WTC11 (cell line): Measurements from ENCODE around the gene CCDC3. TPM values are rescaled to one million over a fixed set of nuclear protein-coding genes. Genes with fewer than 3 reads are reported as not detected.

Experiments
- ATAC-seq: fragments of 200-7000 bp; cut with Tn5 transposase; 2 replicates; pipeline ENCODE4 v1.10.0; 2021; ENCODE audit warnings: mild to moderate bottlenecking, moderate library complexity
- CTCF ChIA-PET: fragments of 300-600 bp; sonication (Branson Sonifier 250); formaldehyde crosslinking; loops from one replicate; lab custom pipeline; 2021; ENCODE audit warnings: antibody characterized with exemption; lab: Charles Lee
- POLR2A ChIA-PET: fragments of 350-600 bp; sonication (Branson Sonifier 250); formaldehyde crosslinking; loops from one replicate; lab custom pipeline; 2021; ENCODE audit warnings: antibody characterized with exemption; lab: Charles Lee
- DNase-seq: peaks from one replicate; pipeline ENCODE4 v3.0.0; 2021; ENCODE audit warnings: low spot score
- H3K27ac Mint-ChIP-seq: 2 replicates; pipeline ENCODE4 v1.8.0; 2021; ENCODE audit warnings: mixed read lengths
- H3K27me3 Mint-ChIP-seq: 2 replicates; pipeline ENCODE4 v1.8.0; 2021; ENCODE audit warnings: low read depth, mild to moderate bottlenecking, moderate library complexity, mixed read lengths
- H3K36me3 Mint-ChIP-seq: 2 replicates; pipeline ENCODE4 v1.8.0; 2021; ENCODE audit warnings: mixed read lengths
- H3K4me1 Mint-ChIP-seq: 2 replicates; pipeline ENCODE4 v1.8.0; 2022; ENCODE audit warnings: mixed read lengths
- H3K4me3 Mint-ChIP-seq: 2 replicates; pipeline ENCODE4 v1.8.0; 2021; ENCODE audit warnings: mild to moderate bottlenecking, moderate library complexity, mixed read lengths
- H3K9me3 Mint-ChIP-seq: 2 replicates; pipeline ENCODE4 v1.8.0; 2021; ENCODE audit warnings: mixed read lengths
- ATF1 ChIP-seq: sonication (generic); formaldehyde crosslinking; IDR thresholded peaks from 2 replicates; pipeline ENCODE4 v1.8.1; 2023; ENCODE audit warnings: mild to moderate bottlenecking, moderate library complexity, missing genetic modification reagents
- CDX4 ChIP-seq: fragments of 250-450 bp; sonication (Bioruptor Pico); IDR thresholded peaks from 2 replicates; pipeline ENCODE4 v1.9.0; 2021; ENCODE audit warnings: moderate library complexity, mild to moderate bottlenecking, inconsistent platforms, borderline replicate concordance
- CTCF ChIP-seq: fragments of 200-600 bp; IDR thresholded peaks from 2 replicates; pipeline ENCODE4 v1.8.0; 2022; ENCODE audit warnings: antibody characterized with exemption
- ELF4 ChIP-seq: sonication (generic); formaldehyde crosslinking; IDR thresholded peaks from 2 replicates; pipeline ENCODE4 v1.8.1; 2022; ENCODE audit warnings: low read depth, mild to moderate bottlenecking, moderate library complexity, missing genetic modification reagents
- FOXK1 ChIP-seq: sonication (generic); formaldehyde crosslinking; IDR thresholded peaks from 2 replicates; pipeline ENCODE4 v1.8.0; 2022; ENCODE audit warnings: mild to moderate bottlenecking, moderate library complexity, missing genetic modification reagents
- FOXP1 ChIP-seq: sonication (generic); formaldehyde crosslinking; IDR thresholded peaks from 2 replicates; pipeline ENCODE4 v1.8.0; 2022; ENCODE audit warnings: missing genetic modification reagents, mild to moderate bottlenecking, moderate library complexity, borderline replicate concordance
- HMGA2 ChIP-seq: fragments of 250-450 bp; sonication (Bioruptor Pico); IDR thresholded peaks from 2 replicates; pipeline ENCODE4 v1.4.0; 2021; ENCODE audit warnings: mild to moderate bottlenecking, moderate library complexity
- IRF1 ChIP-seq: sonication (generic); formaldehyde crosslinking; IDR thresholded peaks from 2 replicates; pipeline ENCODE4 v1.8.0; 2023; ENCODE audit warnings: missing genetic modification reagents
- IRF2 ChIP-seq: sonication (generic); formaldehyde crosslinking; IDR thresholded peaks from 2 replicates; pipeline ENCODE4 v1.8.0; 2022; ENCODE audit warnings: low read depth, missing genetic modification reagents, borderline replicate concordance
- NFYB ChIP-seq: sonication (generic); formaldehyde crosslinking; conservative IDR thresholded peaks from 2 replicates; pipeline ENCODE4 v1.8.0; 2022; ENCODE audit warnings: low read depth, missing genetic modification reagents
- SMAD3 ChIP-seq: sonication (generic); formaldehyde crosslinking; IDR thresholded peaks from 2 replicates; pipeline ENCODE4 v1.8.0; 2022; ENCODE audit warnings: missing genetic modification reagents, mild to moderate bottlenecking, borderline replicate concordance
- TEAD4 ChIP-seq: sonication (generic); formaldehyde crosslinking; IDR thresholded peaks from 2 replicates; pipeline ENCODE4 v1.8.0; 2022; ENCODE audit warnings: mild to moderate bottlenecking, missing genetic modification reagents
- ZBTB21 ChIP-seq: sonication (generic); formaldehyde crosslinking; IDR thresholded peaks from 2 replicates; pipeline ENCODE4 v1.8.1; 2023; ENCODE audit warnings: mild to moderate bottlenecking, missing genetic modification reagents, borderline replicate concordance
- ZBTB43 ChIP-seq: sonication (generic); formaldehyde crosslinking; IDR thresholded peaks from 2 replicates; pipeline ENCODE4 v1.8.1; 2023; ENCODE audit warnings: mild to moderate bottlenecking, missing genetic modification reagents
- ZNF138 ChIP-seq: sonication (generic); formaldehyde crosslinking; conservative IDR thresholded peaks from 2 replicates; pipeline ENCODE4 v1.8.1; 2022; ENCODE audit warnings: mild to moderate bottlenecking, moderate library complexity, missing genetic modification reagents
- total RNA-seq: library from RNA; stranded (reverse); gene quantifications from 3 replicates; pipeline ENCODE4 v1.2.3, GENCODE V29; 2021
- TF ChIP-seq, protein P1 (sequence below): sonication (generic); formaldehyde crosslinking; IDR thresholded peaks from 2 replicates; pipeline ENCODE4 v1.8.1; 2023; ENCODE audit warnings: mild to moderate bottlenecking, missing genetic modification reagents, moderate library complexity
- TF ChIP-seq, protein P2 (sequence below): fragments of 250-450 bp; sonication (Bioruptor Pico); IDR thresholded peaks from 2 replicates; pipeline ENCODE4 v1.9.0; 2021; ENCODE audit warnings: mild to moderate bottlenecking
- TF ChIP-seq, protein P3 (sequence below): fragments of 250-450 bp; sonication (Bioruptor Pico); IDR thresholded peaks from 2 replicates; pipeline ENCODE4 v2.1.2; 2022; ENCODE audit warnings: mild to moderate bottlenecking, moderate library complexity

Gene CCDC3
- total RNA-seq, 1 experiment from 2014 or later, result 3.5 TPM

GRCh38 chr10:12902851-12903358 is 98.6 kb downstream of the CCDC3 start (continued):
- TF ChIP-seq ZBTB43 (CRISPR knock-in tag) (no peak), FOXK1 (no peak), IRF1 (no peak), SMAD3 (CRISPR knock-in tag) (no peak), ZNF138 (CRISPR knock-in tag) (no peak), FOXP1 (no peak)
- TF ChIP-seq, protein P1, sequence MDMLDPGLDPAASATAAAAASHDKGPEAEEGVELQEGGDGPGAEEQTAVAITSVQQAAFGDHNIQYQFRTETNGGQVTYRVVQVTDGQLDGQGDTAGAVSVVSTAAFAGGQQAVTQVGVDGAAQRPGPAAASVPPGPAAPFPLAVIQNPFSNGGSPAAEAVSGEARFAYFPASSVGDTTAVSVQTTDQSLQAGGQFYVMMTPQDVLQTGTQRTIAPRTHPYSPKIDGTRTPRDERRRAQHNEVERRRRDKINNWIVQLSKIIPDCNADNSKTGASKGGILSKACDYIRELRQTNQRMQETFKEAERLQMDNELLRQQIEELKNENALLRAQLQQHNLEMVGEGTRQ, result no peak

DNA sequence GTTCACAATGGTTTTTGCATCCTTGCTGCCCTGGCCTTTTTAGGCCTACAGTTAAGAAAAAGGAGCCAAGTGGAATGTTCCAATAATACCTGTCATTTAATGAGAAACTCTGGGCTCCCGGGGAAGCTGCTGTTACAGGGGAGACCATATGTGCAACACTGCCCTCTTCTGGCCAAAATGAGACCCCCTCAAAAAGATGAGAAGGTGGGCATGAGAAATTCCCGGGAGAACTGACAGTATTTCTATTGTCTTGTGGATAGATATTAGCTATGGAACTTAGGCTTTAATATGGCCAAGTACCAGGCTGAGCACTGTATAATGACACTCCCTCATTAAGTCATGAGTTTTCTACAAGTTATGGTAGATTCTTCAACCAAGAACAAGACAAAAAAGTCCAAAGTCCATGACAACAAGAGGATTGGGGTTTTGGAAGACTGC is 99.4 kb downstream of the CCDC3 start:
- no peaks in the 10 kb centered on the region; the same call in 1 of the 2 replicates for H3K27me3 Mint-ChIP-seq
- no peaks in the 10 kb centered on the region for H3K36me3 Mint-ChIP-seq
- TF ChIP-seq CTCF (peak; percentile 64), TEAD4 (CRISPR knock-in tag) (no peak), HMGA2 (CRISPR knock-in tag) (no peak)
- no peak overlapping the region for H3K4me3 Mint-ChIP-seq
- ATAC-seq, result peak; percentile 71
- ChIA-PET POLR2A (no interaction called here), CTCF (interaction anchor here (0.6 to 3.4 kb wide), 35 partner anchors 9 to 786 kb away, joined by 3 to 28 read pairs (median 4); partner anchors contain the start of genes CDC123 and NUDT5)
- peak; percentile 68 for DNase-seq
- peaks cover 11% of the 10 kb centered on the region for H3K4me1 Mint-ChIP-seq
- no peaks in the 10 kb centered on the region for H3K9me3 Mint-ChIP-seq
- 0 out of 2 replicates have a peak overlapping the region, but pooled peaks have one; percentile 3 for H3K27ac Mint-ChIP-seq

DNA sequence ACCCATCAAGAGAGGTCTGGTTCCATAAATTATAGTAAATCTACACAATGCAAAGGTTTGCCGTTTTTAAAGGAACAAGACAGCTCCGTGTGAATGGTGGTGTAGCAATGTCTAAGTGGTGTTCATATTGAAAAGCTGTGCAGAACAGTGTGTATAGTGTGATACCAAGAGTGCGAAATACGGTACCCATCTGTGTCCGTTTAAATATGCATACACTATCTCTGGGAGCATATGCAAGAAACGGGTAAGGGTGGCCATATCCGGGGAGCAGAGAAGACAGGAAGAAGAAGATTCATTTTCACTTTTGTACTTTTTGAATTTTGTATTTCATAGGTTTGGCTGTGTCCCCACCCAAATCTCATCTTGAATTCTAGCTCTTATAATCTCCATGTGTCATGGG is 102.0 kb downstream of the CCDC3 start:
- Mint-ChIP-seq H3K27me3 (no peaks in the 10 kb centered on the region), H3K36me3 (no peaks in the 10 kb centered on the region), H3K9me3 (peaks cover 3% of the 10 kb centered on the region), H3K4me1 (peaks cover 13% of the 10 kb centered on the region), H3K27ac (no peak overlapping the region), H3K4me3 (no peak overlapping the region)
- DNase-seq (no peak), ATAC-seq (no peak)
- ChIA-PET CTCF (no interaction called here), POLR2A (no interaction called here)
- TF ChIP-seq ELF4 (CRISPR knock-in tag) (no peak), IRF2 (no peak), SMAD3 (CRISPR knock-in tag) (no peak), CDX4 (CRISPR knock-in tag) (no peak), NFYB (CRISPR knock-in tag) (no peak), ATF1 (CRISPR knock-in tag) (no peak), ZBTB21 (CRISPR knock-in tag) (no peak)
- TF ChIP-seq, protein P2, sequence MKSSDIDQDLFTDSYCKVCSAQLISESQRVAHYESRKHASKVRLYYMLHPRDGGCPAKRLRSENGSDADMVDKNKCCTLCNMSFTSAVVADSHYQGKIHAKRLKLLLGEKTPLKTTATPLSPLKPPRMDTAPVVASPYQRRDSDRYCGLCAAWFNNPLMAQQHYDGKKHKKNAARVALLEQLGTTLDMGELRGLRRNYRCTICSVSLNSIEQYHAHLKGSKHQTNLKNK (CRISPR knock-in tag), result no peak
- TF ChIP-seq, protein P3, sequence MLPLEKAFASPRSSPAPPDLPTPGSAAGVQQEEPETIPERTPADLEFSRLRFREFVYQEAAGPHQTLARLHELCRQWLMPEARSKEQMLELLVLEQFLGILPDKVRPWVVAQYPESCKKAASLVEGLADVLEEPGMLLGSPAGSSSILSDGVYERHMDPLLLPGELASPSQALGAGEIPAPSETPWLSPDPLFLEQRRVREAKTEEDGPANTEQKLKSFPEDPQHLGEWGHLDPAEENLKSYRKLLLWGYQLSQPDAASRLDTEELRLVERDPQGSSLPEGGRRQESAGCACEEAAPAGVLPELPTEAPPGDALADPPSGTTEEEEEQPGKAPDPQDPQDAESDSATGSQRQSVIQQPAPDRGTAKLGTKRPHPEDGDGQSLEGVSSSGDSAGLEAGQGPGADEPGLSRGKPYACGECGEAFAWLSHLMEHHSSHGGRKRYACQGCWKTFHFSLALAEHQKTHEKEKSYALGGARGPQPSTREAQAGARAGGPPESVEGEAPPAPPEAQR (CRISPR knock-in tag), result no peak
